Measurements from ENCODE around the gene PIEZO2.
"Not testable (repeated sequence)": the region's sequence is repeated elsewhere in the genome, so short reads cannot be mapped to it uniquely, and the experiment has no call there.

PIEZO2 gene

GRCh38 chr18:10923551-10924070 lies 225.8 kb downstream of the PIEZO2 start:
- DNase-seq, result no peak

- DNase-seq, result no peak
These were observed 226.2 kb downstream of the PIEZO2 start for GRCh38 chr18:10923141-10923540.

- DNase-seq, result not testable (repeated sequence)
These were observed 226.7 kb downstream of the PIEZO2 start for GRCh38 chr18:10922712-10923111.

- DNase-seq, result not testable (repeated sequence)
These were observed 229.1 kb downstream of the PIEZO2 start for GRCh38 chr18:10920309-10920708.

- no peak for DNase-seq
These were observed 229.5 kb downstream of the PIEZO2 start for GRCh38 chr18:10919851-10920250.

- no peak for DNase-seq
These were observed 232.5 kb downstream of the PIEZO2 start for GRCh38 chr18:10916865-10917264.

- no peak for DNase-seq
These were observed 233.0 kb downstream of the PIEZO2 start for GRCh38 chr18:10916387-10916786.

GRCh38 chr18:10915748-10916147 lies 233.6 kb downstream of the PIEZO2 start:
- not testable (repeated sequence) for DNase-seq

GRCh38 chr18:10914610-10915009 lies 234.8 kb downstream of the PIEZO2 start:
- DNase-seq, result not testable (repeated sequence)

- DNase-seq, result no peak
These were observed 235.4 kb downstream of the PIEZO2 start for GRCh38 chr18:10913919-10914318.

- no peak for DNase-seq
These were observed 236.4 kb downstream of the PIEZO2 start for GRCh38 chr18:10912790-10913545.

GRCh38 chr18:10909724-10910123 lies 239.6 kb downstream of the PIEZO2 start:
- no peak for DNase-seq

GRCh38 chr18:10908760-10909159 lies 240.6 kb downstream of the PIEZO2 start:
- no peak for DNase-seq

- no peak for DNase-seq
These were observed 241.6 kb downstream of the PIEZO2 start for GRCh38 chr18:10907749-10908148.

GRCh38 chr18:10901329-10901728 lies 248.0 kb downstream of the PIEZO2 start:
- DNase-seq, result no peak

GRCh38 chr18:10900435-10900834 lies 248.9 kb downstream of the PIEZO2 start:
- no peak for DNase-seq

- no peak for DNase-seq
These were observed 249.9 kb downstream of the PIEZO2 start for GRCh38 chr18:10899481-10899880.

- DNase-seq, result no peak
These were observed 250.9 kb downstream of the PIEZO2 start for GRCh38 chr18:10898417-10898974.

GRCh38 chr18:10896851-10897250 lies 252.5 kb downstream of the PIEZO2 start:
- no peak for DNase-seq

- no peak for DNase-seq
These were observed 253.4 kb downstream of the PIEZO2 start for GRCh38 chr18:10895976-10896375.

GRCh38 chr18:10894501-10894900 lies 254.9 kb downstream of the PIEZO2 start:
- no peak for DNase-seq

GRCh38 chr18:10893761-10894160 lies 255.6 kb downstream of the PIEZO2 start:
- no peak for DNase-seq

GRCh38 chr18:10893196-10893595 lies 256.2 kb downstream of the PIEZO2 start:
- no peak for DNase-seq

GRCh38 chr18:10892786-10893185 lies 256.6 kb downstream of the PIEZO2 start:
- no peak for DNase-seq

- no peak for DNase-seq
These were observed 259.3 kb downstream of the PIEZO2 start for GRCh38 chr18:10890022-10890421.

Data from activated CD4-positive, CD25-positive, alpha-beta regulatory T cell (primary cell).